Esophagus muscularis mucosa (tissue), 4 donors: ENCODE results near the gene HSPB8. TPM values are rescaled to one million over a fixed set of nuclear protein-coding genes. Genes with fewer than 3 reads are reported as not detected.

Experiments used
- DNase-seq: peaks from one replicate; pipeline ENCODE4 v3.0.0-alpha.2; 2017; ENCODE audit errors: extremely low spot score
- H3K27ac ChIP-seq, 4 donors: fragments of 200-600 bp; sonication (generic); replicated peaks in 1 of 4; 1 replicate in 3 of 4; 2 replicates in 1 of 4; pipeline ENCODE4 v1.5.1; 2016 to 2019; ENCODE audit warnings: mild to moderate bottlenecking in 1 of 4
- H3K27me3 ChIP-seq, 4 donors: fragments of 200-600 bp; sonication (generic); one replicate each; pipeline versions ENCODE4 v1.5.1 to v1.6.0; 2016 to 2019
- H3K36me3 ChIP-seq, 4 donors: fragments of 200-600 bp; sonication (generic); one replicate each; pipeline ENCODE4 v1.5.1; 2016 to 2019
- H3K4me1 ChIP-seq, 4 donors: fragments of 200-600 bp; sonication (generic); one replicate each; pipeline ENCODE4 v1.5.1; 2016 to 2019
- H3K4me3 ChIP-seq, 4 donors: fragments of 200-600 bp; sonication (generic); 1 replicate in 2 of 4; 2 replicates in 2 of 4; pipeline ENCODE4 v1.5.1; 2016 to 2019; ENCODE audit warnings: mild to moderate bottlenecking in 4 of 4, moderate library complexity in 1 of 4
- H3K9me3 ChIP-seq, 4 donors: fragments of 200-600 bp; sonication (generic); 1 replicate in 3 of 4; 2 replicates in 1 of 4; pipeline ENCODE4 v1.5.1; 2016 to 2019
- EP300 ChIP-seq: sonication (generic); formaldehyde crosslinking; IDR thresholded peaks from one replicate; pipeline ENCODE4 v1.6.1; 2017; ENCODE audit warnings: antibody characterized with exemption
- POLR2A ChIP-seq: fragments of 450-650 bp; IDR thresholded peaks from one replicate; pipeline ENCODE4 v1.6.1; 2017; ENCODE audit warnings: antibody characterized with exemption, moderate library complexity, mild to moderate bottlenecking, low read depth
- POLR2AphosphoS5 ChIP-seq, 2 donors: sonication (generic); formaldehyde crosslinking; IDR thresholded peaks; one replicate each; pipeline ENCODE4 v1.6.1; 2017; ENCODE audit warnings: antibody characterized with exemption in 2 of 2
- WGBS: methylation state at CpG from one replicate; pipeline ENCODE4 v1.1.5; 2018; 5-methylcytosine and 5-hydroxymethylcytosine counted together
- intact Hi-C: fragments of 100-400 bp; cut with DNase I; formaldehyde crosslinking; loops from one replicate; pipeline ENCODE4 v1.15.1; 2023
- total RNA-seq, 4 donors: library from RNA; depleted of rRNA; stranded (reverse); fragments of >200 nt; gene quantifications; one replicate each; pipeline versions ENCODE4 v1.1.0 to v1.2.1, GENCODE V29; 2016
- TF ChIP-seq, protein P1 (sequence below), 3 experiments: fragments of 200-600 bp in 2 of 3; fragments of 450-650 bp in 1 of 3; sonication (generic) in 2 of 3; IDR thresholded peaks; one replicate each; pipeline ENCODE4 v1.5.1; 2017 to 2019; ENCODE audit warnings: antibody characterized with exemption in 3 of 3, mild to moderate bottlenecking in 2 of 3, moderate library complexity in 1 of 3

Gene HSPB8
- total RNA-seq, 4 donors from 2014 or later: 416 to 573 (median 443) TPM

DNA sequence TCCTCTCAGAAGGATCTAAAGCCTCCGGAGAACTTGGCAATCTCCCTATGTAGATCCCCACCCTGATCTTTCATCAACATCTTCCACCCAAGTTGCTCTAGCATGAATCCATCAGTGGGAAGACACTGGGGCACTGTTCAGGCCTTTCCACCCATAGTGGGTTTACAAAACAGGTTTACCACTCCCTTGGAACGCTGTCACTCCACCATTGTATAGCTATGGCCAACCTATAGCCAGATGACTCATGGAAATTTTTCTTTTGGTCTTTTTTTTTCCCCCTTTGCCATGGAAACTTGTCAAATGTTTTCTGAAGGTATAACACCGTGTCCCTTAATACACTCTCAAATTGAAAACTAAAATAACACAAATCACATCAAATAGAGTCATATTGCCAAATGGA is 10.8 kb upstream of the HSPB8 start:
- no peak overlapping the region for H3K4me3 ChIP-seq
- H3K9me3 ChIP-seq: no peaks in the 10 kb centered on the region
- H3K36me3 ChIP-seq: no peaks in the 10 kb centered on the region
- TF ChIP-seq POLR2A (no peak), EP300 (no peak), POLR2AphosphoS5 (IDR thresholded peaks at IDR 0.05) (no peak)
- TF ChIP-seq, protein P1, sequence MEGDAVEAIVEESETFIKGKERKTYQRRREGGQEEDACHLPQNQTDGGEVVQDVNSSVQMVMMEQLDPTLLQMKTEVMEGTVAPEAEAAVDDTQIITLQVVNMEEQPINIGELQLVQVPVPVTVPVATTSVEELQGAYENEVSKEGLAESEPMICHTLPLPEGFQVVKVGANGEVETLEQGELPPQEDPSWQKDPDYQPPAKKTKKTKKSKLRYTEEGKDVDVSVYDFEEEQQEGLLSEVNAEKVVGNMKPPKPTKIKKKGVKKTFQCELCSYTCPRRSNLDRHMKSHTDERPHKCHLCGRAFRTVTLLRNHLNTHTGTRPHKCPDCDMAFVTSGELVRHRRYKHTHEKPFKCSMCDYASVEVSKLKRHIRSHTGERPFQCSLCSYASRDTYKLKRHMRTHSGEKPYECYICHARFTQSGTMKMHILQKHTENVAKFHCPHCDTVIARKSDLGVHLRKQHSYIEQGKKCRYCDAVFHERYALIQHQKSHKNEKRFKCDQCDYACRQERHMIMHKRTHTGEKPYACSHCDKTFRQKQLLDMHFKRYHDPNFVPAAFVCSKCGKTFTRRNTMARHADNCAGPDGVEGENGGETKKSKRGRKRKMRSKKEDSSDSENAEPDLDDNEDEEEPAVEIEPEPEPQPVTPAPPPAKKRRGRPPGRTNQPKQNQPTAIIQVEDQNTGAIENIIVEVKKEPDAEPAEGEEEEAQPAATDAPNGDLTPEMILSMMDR (IDR thresholded peaks at IDR 0.05): no peak
- WGBS: 82% methylated on average over 3 of the region's 3 CpGs
- H3K27ac ChIP-seq: no peak overlapping the region
- DNase-seq: no peak
- no peaks in the 10 kb centered on the region for H3K27me3 ChIP-seq
- H3K4me1 ChIP-seq: no peaks in the 10 kb centered on the region
- intact Hi-C loops: no loop called here

DNA sequence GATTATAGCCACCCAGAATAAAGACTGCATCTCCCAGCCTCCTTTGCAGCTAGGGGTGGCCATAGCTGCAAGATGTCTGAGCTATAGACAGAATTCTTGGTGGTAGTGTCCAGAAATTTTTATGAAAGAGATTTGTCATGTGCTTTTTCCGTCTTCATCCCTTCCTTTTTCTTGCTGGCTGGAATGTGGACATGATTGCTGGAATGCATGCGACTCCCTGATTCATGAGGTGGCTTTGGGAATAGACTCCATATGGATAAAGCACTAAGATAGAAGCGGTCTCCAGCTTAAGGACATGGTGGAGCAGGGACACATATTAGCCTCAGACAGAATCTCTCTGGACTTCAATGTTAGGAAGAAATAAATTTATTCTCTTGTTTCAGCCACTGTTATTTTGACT is 10.0 kb upstream of the HSPB8 start:
- H3K36me3 ChIP-seq: no peaks in the 10 kb centered on the region
- no peaks in the 10 kb centered on the region for H3K4me1 ChIP-seq
- WGBS: 82% methylated on average over 3 of the region's 3 CpGs
- no peaks in the 10 kb centered on the region for H3K27me3 ChIP-seq
- no peaks in the 10 kb centered on the region for H3K9me3 ChIP-seq
- no peak overlapping the region for H3K27ac ChIP-seq
- DNase-seq: no peak
- TF ChIP-seq EP300 (no peak), POLR2AphosphoS5 (IDR thresholded peaks at IDR 0.05) (no peak), POLR2A (no peak)
- TF ChIP-seq, protein P1 (IDR thresholded peaks at IDR 0.05): no peak
- intact Hi-C loops: no loop called here
- H3K4me3 ChIP-seq: no peak overlapping the region

DNA sequence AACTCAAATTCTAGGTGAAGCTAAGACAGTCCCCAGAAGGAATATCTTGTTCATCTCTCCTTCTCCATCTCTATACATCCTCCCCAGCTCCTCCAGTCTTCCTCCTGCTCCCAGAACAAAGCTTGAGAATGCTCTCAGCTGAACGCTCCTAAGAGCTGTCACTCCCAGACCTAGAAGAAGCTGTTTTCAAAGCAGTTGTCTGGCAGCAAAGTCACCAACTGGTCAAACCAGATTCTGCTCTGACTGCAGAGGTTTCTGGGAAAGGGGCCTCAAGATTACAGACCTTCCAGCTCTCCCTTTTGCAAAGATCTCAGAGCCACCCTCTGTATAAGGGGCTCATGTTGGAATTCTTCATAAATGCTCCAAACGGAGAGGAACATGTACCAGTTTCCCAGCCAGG is 9.6 kb upstream of the HSPB8 start:
- TF ChIP-seq EP300: no peak
- TF ChIP-seq, protein P1 (IDR thresholded peaks at IDR 0.05): no peak
- TF ChIP-seq POLR2A: no peak
- no peak for TF ChIP-seq POLR2AphosphoS5 (IDR thresholded peaks at IDR 0.05)
- 65% methylated on average over 2 of the region's 2 CpGs for WGBS
- H3K9me3 ChIP-seq: no peaks in the 10 kb centered on the region
- H3K27me3 ChIP-seq: no peaks in the 10 kb centered on the region
- H3K27ac ChIP-seq: no peak overlapping the region
- no peak for DNase-seq
- H3K4me1 ChIP-seq: no peaks in the 10 kb centered on the region
- H3K36me3 ChIP-seq: no peaks in the 10 kb centered on the region
- intact Hi-C loops: no loop called here
- no peak overlapping the region for H3K4me3 ChIP-seq

DNA sequence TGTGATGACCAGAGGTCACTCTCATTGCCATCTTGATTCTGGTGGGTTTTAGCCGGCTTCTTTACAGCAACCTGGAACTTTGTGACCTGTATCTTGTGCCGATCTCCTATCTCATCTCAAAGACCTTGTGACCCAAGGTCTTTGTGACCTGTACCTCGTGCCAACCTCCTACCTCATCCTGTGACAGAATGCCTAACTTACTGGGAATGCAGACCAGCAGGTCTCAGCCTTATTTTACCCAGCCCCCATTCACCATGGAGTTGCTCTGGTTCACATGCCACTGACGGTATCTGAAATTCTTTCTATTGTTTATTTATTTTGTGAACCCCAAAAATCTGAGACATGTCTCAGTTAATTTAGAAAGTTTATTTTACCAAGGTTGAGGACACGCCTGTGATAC is 7.4 kb upstream of the HSPB8 start:
- 86% methylated on average over 5 of the region's 5 CpGs for WGBS
- no peaks in the 10 kb centered on the region for H3K9me3 ChIP-seq
- no peaks in the 10 kb centered on the region for H3K36me3 ChIP-seq
- DNase-seq: no peak
- no peaks in the 10 kb centered on the region for H3K27me3 ChIP-seq
- no peak overlapping the region for H3K27ac ChIP-seq
- TF ChIP-seq, protein P1 (IDR thresholded peaks at IDR 0.05): no peak
- TF ChIP-seq POLR2AphosphoS5 (IDR thresholded peaks at IDR 0.05) (no peak), EP300 (no peak), POLR2A (no peak)
- peaks cover 7 to 8% (median 7%) of the 10 kb centered on the region in 4 donors for H3K4me1 ChIP-seq
- intact Hi-C loops: no loop called here
- no peak overlapping the region for H3K4me3 ChIP-seq

DNA sequence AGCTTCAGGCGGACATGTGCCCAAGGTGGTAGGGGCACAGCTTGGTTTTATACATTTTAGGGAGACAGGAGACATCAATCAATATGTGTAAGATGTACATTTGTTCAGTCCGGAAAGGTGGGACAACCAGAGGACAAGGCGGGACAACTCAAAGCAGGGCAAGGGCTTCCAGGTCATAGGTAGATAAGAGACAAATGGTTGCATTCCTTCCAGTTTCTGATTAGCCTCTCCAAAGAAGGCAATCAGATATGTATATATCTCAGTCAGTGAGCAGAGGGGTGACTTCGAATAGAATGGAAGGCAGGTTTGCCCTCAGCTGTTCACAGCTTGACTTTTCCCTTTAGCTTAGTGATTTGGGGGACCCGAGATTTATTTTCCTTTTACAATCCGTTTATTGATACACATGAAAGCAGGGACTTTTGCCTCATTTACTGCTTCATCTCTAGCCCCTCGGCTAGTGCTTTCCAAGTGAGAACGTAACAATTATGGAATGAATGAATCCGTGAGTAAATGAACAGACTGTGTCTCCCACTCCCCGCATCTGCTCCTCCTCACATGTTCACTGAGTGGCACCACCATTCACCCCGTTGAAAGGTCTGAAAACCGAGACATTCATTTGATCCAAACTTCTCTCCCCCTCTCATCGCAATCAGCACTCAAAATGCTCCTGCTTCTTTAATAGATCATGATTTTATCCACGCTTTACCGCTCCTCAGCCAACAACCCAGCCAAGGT is 6.9 kb upstream of the HSPB8 start:
- TF ChIP-seq POLR2AphosphoS5 (IDR thresholded peaks at IDR 0.05): no peak
- TF ChIP-seq, protein P1 (IDR thresholded peaks at IDR 0.05): no peak
- no peak for TF ChIP-seq POLR2A
- TF ChIP-seq EP300: no peak
- Histone ChIP-seq H3K27ac (no peak overlapping the region), H3K27me3 (no peaks in the 10 kb centered on the region), H3K4me3 (no peak overlapping the region), H3K4me1 (peaks cover 11 to 14% (median 12%) of the 10 kb centered on the region in 4 donors), H3K36me3 (no peaks in the 10 kb centered on the region), H3K9me3 (no peaks in the 10 kb centered on the region)
- intact Hi-C loops: no loop called here
- 82% methylated on average over 15 of the region's 15 CpGs for WGBS
- no peak for DNase-seq
